Measurements from ENCODE around the gene RTN4.

DNA sequence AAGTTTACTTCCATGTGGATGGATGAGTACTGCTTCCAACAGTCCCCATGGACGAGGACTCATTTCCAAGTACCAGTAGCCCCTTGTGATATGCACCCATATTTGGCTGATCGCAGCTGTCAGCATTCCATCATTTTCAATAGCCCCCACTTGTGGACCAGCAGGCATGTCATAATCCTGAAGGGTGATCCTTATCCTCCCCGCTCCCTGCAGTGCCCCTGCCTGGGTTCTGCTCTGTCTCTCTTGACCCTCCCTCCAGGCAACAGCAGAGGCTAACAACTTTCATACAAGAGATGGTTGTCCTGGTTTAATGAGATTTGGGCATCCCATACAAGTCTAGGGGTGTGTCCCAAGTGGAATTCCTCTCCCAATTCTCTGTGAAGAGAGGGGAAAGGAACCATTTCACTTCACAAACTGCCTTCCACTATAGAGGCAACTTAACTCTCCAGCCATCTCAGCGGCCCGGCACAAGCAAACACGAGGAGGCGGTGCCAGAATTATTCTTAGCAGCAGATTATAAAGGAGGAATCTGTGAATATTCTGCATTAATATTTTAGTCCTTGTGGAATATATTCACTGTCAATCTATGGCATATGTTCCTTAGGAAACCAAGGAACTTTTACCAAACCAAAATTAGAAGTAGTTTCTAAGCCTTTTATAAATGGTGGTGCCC lies 110.7 kb downstream of the RTN4 start:
- TF ChIP-seq CTCF (IDR thresholded peaks at IDR 0.05 in 4 of 5, conservative IDR thresholded peaks at IDR 0.05 in 1 of 5) = no peak
- no peak for TF ChIP-seq POLR2A (IDR thresholded peaks at IDR 0.05)

All from gastrocnemius medialis (tissue), 4 donors.